Measurements from ENCODE around the gene HPSE2.

The HPSE2 gene

DNA sequence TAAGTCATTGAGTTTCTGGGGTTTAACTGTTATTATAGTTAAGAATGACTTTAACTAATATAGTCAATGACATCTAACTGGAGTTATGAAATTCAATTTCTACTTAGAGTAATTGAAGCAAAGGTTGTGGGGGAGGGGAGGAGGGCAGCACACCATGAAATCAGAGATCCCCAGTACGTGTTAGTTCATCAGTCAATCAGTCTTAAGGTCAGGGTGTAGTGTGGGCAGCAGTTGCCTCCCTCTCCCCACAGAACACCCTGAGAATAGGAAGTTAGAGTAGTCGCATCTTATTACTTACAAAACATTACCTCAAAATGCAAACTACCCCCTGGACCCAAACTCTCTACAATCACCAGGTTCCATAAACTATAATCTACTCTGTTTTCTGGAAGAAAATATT is 781.9 kb downstream of the HPSE2 start:
- DNase-seq = no peak

DNA sequence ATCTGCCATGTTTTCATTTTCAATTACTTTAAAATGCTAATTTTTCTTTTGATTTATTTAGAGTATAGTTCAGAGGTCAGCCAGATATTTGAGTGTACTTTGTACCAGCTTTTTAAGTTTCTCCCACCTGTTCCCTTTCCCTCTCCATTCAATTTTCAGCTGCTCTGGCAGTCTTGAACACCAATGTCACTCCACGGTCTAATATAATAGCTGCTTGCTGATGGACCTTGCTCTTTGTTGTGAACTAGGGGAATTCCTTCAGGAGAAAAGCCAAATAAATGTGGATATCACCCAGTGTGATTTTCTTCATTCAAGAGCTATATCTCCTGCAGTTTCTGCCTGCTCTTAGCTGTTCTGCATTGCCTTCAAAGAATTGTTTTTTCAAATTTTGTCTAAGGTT is 785.0 kb downstream of the HPSE2 start:
- DNase-seq = no peak

DNA sequence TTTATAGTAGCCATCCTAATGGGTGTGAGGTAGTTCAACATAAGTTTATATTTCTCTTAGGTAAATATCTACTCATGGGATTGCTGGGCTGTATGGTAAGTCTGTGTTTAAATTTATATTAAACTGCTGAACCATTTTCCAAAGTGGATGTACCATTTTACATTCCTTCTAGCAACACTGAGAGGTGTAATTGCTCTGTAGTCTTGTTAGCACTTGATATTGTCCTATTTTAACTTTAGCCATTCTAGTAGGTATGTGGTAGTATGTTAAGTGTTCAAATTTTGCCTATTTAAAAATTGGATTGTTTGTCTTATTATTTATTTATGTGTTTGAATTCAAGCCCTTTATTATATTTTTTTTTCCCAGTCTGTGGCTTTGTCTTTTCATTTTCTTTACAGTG is 786.4 kb downstream of the HPSE2 start:
- no peak for DNase-seq

DNA sequence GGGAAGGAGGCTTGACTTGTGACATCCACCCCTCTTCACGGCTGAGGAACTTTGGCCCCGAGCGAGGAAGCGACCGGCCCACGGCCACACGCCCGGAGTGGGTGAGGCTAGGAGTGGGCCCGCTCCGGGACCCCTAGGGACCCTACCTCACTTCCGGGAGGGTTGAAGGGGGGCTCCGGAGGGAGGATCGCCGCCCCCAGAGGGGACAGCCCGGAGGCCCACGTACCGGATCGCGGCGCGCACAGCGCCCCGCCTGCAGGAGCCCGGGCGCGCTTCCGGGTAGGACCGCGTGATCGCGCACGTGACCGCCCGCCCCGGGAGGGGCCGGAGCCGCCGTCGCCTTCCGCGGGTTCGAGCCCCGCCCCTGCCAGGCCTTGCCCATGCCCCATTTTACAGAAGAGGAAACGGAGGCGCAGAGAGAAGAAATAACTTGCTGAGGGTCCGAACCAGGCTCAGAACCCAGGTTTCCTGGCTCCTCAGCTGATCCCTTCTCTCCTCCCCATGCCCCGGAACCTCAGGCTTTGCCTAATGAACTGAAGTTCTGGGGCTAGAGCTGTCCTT is 788.9 kb downstream of the HPSE2 start, which contains the start of gene HPS1:
TSS of gene HPS1 (minus strand) at position 275 of the 561 bp plus-strand sequence. CDS start 3,695 bp downstream, outside the sequence.
- DNase-seq = peak; percentile 88

DNA sequence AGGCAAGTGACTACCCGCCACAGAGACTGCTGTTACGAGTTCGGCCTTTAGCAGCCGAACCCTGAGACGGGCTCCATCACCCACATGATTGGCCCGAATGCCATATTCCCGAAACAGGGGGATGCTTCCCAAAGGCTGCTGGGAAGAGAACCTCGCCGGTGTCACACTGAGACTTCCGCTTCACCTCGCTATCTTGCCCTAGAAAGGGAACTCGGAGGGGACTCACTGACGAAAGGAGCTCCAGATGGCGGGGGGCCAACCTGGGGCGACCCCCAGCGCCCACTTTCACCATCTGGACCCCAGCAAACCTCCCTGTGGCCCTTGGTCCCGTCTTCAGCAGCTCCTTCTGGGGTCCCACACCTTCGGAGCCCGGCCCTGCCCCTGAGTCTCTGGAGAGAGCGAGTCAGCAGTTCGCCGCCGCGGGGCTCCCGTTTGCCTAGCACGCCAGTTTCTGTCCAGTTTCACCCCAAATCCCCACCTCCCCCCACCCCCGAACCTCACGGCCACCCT is 789.4 kb downstream of the HPSE2 start:
- no peak for DNase-seq

DNA sequence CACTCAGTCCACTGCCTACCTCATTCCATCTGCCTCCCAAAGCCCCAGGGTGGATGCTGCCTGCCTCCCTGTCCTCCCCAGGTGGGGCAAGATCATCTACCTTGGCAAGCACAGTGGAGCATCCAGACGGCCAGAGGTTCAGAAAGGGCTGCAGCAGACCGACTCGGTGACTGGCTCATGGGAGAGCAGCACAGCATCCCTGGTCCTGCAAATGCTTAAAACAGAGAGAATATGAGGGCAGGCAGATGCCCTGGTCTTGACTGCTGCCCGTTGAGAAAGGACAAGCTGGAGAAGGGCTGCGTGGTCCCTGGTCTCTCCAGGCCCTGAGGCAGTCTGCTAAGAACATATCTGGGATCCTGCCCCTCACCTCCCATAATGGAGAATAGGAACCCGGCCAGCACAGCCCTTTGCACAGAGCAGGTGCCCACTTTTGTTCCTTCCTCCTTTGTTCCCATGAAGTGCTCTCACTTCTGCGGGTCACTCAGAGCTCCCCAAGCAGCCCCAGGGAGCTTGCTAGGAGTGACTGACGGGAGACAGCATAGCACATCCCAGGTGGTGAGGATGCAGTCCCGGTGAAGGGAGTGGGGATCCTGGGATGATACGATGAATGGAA is 790.3 kb downstream of the HPSE2 start:
- DNase-seq = no peak

DNA sequence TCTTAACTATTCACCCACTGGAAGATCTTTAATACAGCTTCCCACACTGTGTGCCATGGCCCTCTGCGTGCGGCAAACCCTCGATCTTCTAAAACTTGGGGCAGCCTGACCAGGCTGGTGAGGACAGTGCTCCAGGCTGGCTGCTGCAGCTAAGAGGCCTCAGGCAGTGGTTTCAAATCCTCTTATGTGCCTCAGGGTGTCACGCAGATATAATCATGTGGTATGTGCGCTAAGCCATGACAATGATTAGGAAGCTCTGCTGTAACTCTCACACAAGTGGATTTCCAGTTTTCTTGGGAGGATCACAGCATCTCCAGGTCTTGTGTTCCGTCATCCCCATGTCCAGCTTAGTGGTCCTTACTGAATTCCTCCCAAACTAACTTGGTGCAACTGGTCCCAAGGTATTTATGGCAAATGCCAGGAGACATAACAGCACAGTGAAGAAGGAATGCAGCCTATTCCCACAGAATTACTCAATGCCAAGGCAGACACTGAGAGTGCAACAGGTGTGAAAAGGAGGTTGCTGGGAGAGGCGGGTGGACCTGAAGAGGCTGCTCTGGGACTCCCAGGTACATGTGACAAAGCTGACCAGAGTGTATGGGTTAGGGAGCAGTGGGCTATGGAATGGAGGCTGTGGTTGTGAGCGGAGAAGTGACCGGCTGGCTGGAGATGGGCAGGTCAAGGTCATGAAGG is 791.2 kb downstream of the HPSE2 start:
- no peak for DNase-seq

DNA sequence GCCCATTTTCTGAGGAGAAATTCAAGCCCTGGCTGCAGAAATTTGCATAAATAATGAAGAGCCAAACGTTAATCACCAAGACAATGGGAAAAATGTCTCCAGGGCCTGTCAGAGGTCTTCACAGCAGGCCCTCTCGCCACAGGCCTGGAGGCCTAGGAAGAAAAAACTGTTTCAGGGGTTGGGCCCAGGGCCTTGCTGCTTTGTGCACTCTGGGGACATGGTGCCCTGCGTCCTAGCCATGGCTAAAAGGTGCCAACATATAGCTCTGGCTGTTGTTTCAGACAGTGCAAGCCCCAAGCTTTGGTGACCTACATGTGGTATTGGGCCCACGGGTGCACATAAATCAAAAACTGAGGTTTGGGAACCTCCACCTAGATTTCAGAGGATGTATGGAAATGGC is 796.9 kb downstream of the HPSE2 start:
- no peak for DNase-seq

DNA sequence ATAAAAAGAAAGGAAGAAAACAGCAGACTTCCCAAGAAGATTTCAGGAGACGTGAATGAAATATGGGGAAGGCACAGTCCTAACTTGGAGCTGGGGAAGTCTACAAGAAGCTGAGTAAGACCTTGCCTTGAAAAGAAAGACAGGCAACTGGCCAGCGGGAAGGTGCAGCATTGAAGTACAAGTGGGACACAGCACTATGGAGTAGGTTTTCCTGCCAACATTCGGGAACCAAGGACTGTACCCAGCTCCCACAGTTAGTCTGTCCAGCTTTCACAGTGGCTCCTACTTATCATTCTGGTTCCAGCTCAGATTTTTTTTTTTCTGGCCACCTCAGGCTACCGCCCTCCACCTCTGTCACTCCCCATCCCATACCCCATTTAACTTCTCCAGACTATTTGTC is 798.9 kb downstream of the HPSE2 start:
- DNase-seq = no peak

DNA sequence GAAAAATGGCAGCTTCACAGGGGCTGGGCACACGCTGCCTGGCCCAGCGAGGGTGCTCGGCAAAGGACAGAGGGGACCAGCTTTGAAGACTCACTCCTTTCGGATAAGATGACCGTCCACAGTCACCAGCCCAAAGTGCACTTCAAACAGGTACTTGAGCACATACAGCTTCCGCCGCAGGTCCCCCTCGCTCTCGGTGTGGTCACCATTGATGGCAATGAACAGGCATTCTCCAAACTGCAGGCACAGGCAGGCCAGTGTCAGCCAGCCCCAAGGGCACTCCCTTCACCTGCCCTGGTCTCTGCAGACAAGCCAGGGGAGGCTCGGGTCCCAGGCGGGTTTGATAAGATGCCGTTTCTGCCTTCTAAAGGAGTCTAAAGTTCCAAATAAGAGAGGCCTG is 800.5 kb downstream of the HPSE2 start:
- DNase-seq = no peak

DNA sequence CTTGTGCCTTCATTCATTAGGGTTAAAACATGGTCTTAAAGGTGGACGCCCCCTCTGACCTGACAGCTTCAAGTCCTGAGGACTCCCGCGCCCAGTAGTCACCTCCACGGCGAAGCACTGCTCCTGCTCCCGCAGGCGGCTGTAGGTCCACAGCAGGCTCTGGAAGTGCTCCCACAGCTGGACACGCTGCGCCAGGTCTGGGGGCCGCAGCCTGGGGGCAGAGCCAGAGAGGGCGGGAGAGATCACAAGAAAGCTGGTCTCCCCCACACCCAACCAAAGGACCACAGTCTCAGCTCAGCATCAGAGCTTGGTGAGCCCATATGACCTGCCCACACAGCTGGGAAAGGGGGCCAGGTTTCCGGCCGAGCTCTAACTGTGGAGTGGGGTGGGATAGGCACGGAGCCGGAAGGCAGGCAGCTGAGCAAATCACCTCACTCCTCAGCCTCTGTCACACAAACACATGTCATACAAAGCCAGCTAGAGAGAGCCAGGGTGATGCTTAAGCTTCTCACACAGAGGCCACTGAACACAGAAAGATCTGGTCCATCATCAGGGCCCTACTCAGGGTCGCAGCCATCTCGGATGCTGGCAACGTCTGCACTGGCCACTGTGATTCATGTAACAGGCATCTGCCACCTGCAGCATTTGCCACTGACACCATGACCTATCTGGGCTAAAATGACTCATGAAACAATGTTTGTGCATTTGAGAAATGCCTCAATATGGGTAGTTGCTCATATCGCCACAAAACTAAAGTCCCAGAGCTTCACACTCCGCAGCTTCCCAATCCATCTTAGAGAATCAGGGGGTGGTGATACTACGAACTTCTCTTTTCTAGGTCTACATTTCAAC is 801.5 kb downstream of the HPSE2 start:
- no peak for DNase-seq

DNA sequence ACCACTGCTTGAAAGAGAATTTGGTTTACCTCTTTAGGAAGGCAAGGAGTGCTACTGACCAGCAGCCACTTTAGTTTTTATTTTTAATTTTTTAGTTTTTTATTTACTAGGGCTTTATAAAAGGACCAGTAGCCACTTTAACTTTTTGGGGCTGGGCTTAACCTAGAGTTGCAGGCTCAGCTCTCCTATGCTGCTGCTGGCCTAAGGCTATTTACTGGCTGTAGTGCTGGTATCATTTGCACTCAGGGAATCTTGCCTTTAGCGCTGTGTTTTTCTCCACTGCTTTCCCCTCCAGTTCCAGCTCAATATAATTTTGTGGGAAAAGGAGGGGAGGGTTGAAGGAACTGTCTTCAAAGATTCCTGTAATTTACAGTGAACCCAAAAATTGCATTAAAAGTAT is 802.3 kb downstream of the HPSE2 start:
- DNase-seq = no peak

DNA sequence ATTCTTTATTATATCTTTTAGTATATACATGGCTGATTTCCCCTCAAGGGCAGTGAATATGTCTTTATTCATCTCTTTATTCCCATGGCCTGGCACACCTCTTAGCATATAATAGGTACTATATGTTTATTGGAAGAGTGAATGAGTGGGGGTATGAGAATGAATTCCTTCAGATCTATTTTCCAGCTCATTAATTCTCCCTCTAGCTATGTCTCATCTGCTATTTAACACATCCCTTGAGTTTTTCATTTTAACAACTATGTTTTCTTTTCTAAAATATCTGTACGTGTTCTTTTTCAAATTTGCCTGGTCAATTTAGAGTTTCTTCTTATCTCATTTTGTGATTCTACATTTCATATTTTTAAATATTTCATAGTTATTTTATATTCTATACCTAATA is 803.3 kb downstream of the HPSE2 start:
- no peak for DNase-seq

DNA sequence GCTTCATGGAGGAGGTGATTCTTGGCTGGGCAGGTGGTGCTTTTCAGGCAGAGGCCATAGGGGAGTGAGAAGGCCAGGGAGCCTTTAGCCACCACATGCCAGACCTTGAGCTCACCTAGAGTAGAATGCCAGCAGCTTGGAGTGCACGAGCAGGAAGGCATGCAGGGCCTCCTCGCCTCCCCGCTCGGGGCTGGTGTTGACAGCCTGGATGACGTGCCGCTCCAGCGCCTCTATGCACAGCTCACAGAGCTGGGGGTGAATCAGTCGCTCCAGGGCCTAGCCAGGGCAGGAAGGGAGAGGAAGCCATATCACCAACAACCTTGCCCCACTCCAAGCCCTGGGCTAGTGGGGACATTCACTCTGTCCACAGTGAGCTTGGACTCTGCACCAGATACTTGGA is 804.6 kb downstream of the HPSE2 start:
- no peak for DNase-seq

DNA sequence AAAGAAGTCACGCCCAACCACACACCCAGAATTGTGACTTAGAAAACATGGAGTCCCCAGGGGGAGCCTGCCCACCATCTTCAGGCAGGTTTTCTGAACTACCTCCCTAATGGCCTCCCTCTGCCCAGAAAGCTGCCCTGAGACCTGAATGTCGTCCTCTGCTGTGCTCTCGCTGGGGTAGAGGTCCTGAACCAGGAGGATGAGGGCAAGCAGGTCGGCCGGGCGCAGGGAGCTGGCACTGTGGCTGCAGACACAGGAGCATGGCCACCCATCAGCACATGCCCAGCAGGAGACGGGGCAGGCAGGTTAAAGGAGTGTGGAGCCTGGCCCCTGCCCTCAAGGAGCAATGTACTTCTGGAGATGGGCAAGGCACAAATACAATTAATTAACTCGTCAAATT is 805.2 kb downstream of the HPSE2 start:
- DNase-seq = no peak

DNA sequence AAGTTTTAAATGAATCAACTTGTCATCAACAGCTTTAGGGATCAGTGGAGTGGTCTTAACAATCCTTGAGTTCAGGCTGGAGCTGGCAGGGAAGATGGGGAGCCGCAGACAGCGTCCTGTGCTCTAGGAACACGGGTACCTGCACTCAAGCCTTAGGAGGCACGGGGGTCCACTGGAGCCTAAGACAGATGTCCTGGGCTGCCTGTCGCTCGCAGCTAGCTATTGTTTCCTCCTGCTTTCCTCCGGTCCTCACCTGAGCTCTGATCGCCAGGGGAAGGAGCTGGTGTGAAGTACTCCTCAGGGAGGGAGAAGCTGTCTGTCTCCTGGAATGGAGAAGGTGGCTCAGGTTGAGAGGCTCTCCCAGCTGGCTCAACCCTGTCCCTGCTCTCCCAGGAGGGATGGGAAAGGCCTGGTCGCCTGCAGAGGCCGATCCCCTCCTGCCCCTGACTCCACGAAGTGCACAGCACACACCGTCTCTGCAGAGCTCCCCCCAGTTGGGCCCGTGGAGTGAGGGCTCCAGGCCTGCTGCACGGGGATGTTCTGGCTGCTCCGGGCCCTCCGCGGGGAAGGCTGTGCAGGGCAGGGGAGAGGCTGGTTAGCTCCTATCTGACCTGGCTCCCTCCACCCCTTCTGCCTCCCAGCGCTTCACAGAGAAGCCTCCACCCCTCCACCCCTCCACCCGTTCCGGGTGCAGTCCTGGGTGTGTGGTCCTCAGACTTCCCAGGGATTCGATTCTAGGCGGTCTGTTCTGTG is 806.2 kb downstream of the HPSE2 start:
- no peak for DNase-seq

DNA sequence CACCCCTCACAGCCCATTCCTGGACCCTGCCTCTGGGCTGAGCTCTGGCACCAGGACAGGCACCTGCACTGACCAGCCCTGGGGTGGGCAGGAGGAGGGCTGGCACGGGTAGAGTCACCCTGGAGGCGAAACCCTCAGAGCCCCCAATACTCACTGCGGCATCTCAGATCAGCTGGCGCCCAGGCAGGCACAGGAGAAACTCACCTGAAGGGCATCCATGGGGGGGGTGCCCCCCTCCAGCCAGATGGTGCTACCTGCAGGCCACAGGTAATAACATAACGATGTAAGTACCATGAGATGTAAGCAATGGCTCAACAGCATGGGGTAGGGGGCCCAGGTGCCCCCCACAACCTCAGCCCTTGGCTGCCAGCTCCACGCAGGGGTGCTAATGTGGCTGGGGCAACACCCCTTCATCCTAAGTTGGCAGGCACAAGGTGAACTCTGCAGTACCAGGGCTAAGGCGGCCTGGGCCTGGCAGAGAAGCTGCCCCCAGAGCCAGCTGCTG is 808.6 kb downstream of the HPSE2 start:
- DNase-seq = no peak

DNA sequence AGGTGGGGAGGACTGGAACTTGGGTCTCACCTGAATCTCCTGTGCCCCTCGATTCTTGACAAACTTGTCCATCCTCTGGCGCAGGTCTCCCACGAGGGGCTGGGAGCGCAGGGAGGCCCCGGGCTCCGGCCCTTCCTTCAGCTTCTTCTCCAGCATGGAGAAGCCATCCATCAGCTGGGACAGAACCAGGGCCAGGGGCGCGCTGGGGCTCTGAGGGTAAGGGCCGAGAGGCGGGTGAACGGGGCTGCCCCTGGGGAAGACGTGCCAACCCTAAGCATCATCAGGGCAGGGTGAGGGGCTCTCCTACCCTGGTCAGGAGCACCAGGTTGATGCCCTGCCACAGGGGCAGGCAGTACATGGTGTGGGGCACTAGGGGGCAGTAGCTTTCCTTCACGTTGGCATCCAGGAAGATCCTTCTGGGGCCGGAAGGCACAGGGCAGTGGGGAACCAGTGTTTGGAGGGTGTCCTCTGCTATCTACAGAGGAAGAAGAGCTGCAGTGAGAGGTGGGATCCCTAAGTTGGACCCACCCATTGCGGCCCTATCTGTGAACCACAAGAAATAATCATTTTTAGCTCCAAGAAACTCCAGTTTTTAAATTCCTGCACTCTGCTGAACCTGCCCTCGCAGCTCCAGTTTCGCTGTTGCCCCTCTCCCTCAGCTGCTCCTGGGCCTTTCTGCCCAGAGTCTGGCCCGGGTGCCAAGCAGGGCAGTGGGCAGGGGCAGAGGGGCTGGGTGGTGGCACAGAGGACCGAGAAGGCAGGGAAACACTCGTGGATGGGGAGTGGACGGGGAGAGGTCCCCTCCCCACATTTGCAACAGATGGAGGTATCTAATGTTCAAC is 809.9 kb downstream of the HPSE2 start:
- no peak for DNase-seq

DNA sequence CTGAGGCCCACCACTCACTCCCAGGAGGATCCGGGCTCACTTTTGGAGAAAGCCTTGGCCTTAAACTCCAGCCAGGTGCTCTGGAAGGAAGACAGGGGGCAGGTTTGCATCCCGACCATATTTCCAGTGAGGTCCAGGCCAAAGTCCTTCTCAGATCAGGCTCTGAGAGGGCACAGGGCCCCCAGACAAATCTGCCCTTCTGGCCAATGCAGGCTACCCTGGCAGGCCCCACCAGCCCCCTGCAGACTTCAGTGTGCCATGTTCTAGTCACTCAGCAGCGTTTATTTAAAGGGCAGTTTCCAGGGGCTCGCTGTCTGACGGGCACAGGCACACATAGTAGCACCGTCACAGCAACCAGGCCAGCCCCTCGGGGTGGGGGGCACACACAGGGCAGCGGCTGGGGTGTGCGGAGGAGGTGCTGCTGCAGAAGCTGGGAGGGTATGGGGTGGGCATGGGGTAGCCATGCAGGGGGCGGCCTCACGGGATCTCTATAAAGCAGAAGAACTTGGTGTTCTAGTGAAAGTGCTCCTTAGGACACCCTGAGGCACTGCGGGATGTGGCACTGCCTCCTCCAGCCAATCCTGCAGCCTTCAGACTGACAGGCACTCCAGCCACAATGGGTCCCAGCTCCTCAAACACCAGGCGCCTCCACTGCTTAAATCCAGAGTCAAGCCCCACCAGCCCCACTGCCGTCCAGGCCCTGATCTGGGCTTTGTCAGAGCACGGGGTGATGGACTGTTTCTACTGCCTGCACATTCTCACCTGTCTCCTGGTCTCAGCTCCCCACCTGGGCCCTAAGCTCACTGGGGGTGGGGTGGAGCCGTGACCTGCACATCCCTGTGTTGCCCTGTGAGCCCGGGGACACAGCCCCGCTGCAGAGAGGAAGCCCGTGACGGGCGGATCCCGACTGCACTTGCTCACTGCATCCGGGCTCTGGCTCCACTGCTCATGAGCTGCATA is 811.1 kb downstream of the HPSE2 start:
- DNase-seq = no peak

DNA sequence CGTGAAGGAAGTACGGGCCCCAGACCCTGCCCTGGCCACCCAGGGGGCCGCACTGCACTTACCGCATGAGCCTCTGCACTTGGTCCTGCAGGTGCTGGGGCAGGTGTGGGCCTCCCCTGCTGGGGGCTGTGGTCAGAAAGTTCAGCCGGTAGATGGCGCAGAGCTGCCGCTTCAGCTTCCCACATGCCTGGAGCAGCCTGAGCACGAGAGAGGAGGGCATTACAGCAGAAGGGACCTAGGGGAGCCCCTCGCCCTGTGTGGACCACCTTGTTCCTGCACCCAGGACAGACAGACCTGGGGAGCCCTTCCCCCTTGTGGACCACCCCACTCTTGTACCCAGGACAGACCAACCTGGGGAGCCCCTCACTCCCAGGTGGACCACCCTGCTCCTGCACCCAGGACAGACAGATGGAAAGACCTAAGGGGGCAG is 811.9 kb downstream of the HPSE2 start:
- no peak for DNase-seq
